ENCODE measurements around the gene IER5. TPM values are rescaled to one million over a fixed set of nuclear protein-coding genes. Genes with fewer than 3 reads are reported as not detected.

The IER5 gene
- polyA plus RNA-seq, 1 donor from 2014 or later, result 8.4 TPM

DNA sequence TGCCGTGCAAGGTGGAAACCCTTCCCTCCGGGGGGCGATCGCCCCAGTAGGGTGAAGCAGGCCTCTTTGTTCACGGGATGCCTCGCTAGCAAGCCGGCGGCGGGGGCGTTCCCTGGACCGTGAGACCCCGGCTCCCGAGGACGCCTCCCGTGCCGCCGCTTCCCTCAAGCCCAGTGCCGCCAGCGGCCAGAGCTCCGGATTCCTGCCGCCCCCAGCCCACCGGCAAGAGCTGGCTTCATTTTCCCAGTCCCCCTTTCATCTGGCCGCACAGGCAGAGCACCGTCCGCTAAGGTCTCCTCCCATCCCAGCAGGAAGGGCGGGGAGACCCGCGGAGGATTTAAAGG is 16.3 kb downstream of the IER5 start:
- H3K27me3 ChIP-seq (ENCODE audit: insufficient read depth, low read depth, low read length), result no peaks in the 10 kb centered on the region
- TF ChIP-seq EZH2 (IDR thresholded peaks at IDR 0.05; ENCODE audit: borderline replicate concordance, insufficient read depth, low read length, poor library complexity, severe bottlenecking) (no peak), RAD21 (conservative IDR thresholded peaks at IDR 0.05) (peak; percentile 58), POLR2AphosphoS5 (IDR thresholded peaks at IDR 0.05) (no peak), TAF1 (IDR thresholded peaks at IDR 0.05; ENCODE audit: low read depth) (peak; percentile 83), EP300 (conservative IDR thresholded peaks at IDR 0.05; ENCODE audit: poor library complexity, severe bottlenecking) (peak; percentile 54), SMC3 (conservative IDR thresholded peaks at IDR 0.05; ENCODE audit: poor library complexity) (no peak), MXI1 (conservative IDR thresholded peaks at IDR 0.05; ENCODE audit: poor library complexity, severe bottlenecking) (peak; percentile 35)
- TF ChIP-seq, protein P1, sequence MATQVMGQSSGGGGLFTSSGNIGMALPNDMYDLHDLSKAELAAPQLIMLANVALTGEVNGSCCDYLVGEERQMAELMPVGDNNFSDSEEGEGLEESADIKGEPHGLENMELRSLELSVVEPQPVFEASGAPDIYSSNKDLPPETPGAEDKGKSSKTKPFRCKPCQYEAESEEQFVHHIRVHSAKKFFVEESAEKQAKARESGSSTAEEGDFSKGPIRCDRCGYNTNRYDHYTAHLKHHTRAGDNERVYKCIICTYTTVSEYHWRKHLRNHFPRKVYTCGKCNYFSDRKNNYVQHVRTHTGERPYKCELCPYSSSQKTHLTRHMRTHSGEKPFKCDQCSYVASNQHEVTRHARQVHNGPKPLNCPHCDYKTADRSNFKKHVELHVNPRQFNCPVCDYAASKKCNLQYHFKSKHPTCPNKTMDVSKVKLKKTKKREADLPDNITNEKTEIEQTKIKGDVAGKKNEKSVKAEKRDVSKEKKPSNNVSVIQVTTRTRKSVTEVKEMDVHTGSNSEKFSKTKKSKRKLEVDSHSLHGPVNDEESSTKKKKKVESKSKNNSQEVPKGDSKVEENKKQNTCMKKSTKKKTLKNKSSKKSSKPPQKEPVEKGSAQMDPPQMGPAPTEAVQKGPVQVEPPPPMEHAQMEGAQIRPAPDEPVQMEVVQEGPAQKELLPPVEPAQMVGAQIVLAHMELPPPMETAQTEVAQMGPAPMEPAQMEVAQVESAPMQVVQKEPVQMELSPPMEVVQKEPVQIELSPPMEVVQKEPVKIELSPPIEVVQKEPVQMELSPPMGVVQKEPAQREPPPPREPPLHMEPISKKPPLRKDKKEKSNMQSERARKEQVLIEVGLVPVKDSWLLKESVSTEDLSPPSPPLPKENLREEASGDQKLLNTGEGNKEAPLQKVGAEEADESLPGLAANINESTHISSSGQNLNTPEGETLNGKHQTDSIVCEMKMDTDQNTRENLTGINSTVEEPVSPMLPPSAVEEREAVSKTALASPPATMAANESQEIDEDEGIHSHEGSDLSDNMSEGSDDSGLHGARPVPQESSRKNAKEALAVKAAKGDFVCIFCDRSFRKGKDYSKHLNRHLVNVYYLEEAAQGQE (IDR thresholded peaks at IDR 0.05; ENCODE audit: borderline replicate concordance), result peak; percentile 79
- TF ChIP-seq, protein P2, sequence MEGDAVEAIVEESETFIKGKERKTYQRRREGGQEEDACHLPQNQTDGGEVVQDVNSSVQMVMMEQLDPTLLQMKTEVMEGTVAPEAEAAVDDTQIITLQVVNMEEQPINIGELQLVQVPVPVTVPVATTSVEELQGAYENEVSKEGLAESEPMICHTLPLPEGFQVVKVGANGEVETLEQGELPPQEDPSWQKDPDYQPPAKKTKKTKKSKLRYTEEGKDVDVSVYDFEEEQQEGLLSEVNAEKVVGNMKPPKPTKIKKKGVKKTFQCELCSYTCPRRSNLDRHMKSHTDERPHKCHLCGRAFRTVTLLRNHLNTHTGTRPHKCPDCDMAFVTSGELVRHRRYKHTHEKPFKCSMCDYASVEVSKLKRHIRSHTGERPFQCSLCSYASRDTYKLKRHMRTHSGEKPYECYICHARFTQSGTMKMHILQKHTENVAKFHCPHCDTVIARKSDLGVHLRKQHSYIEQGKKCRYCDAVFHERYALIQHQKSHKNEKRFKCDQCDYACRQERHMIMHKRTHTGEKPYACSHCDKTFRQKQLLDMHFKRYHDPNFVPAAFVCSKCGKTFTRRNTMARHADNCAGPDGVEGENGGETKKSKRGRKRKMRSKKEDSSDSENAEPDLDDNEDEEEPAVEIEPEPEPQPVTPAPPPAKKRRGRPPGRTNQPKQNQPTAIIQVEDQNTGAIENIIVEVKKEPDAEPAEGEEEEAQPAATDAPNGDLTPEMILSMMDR (IDR thresholded peaks at IDR 0.05; ENCODE audit: poor library complexity, severe bottlenecking), result peak; percentile 65

DNA sequence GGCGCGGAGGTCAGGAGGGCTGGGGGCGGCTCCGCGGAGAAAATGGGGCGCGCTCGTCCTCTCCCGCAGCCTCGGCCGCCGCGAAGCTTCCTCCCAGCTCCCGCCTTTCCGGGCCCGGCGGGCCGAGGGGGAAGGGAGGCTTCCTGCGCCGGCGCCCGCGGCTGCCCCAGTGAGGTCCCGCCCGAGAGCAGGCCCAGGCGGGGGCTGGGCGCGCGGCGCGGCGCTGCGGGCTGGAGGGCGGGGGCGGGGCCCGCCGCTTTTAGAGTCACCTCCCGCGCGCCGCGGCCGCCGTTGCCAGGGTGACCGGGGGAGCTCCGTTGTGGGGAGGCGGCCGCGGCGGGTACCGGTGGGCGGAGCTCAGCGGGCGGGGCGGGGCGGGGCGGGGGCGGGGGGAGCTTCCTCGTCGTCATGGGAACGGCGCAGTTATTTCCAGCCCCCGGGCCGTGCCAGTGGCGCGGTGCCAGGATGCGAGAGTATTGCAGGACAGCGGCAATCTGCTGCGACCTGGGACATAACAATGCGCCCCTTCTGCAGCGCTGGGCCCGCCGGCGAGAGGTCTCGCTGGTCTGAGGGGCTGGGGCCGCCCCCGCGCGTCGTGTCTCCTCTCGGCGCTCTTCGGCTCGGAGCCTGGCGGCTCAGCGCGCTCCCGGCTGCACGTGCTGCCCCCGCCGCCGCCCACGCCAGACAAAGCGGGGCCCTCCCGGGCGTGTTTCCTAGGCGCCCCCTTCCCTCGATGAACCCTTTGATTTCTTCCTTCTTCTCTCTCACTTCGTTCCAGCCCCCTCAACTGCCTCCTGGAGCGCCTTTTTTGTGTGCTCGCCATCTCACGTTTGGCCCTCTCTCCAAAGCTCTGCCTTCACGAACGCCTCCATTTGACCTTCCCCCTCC is 16.9 kb downstream of the IER5 start:
- Histone ChIP-seq H2AFZ (ENCODE audit: low read depth, low read length) (peak overlapping the region; percentile 84), H4K20me1 (ENCODE audit: insufficient read depth) (no peaks in the 10 kb centered on the region), H3K27me3 (ENCODE audit: insufficient read depth, low read depth, low read length) (no peaks in the 10 kb centered on the region), H3F3A (ENCODE audit: insufficient read depth, low read length, poor library complexity, severe bottlenecking) (peaks cover 6% of the 10 kb centered on the region), H3K36me3 (ENCODE audit: insufficient read depth, low read length) (no peaks in the 10 kb centered on the region), H3K9me2 (ENCODE audit: insufficient read depth, low read length) (no peaks in the 10 kb centered on the region), H3K4me2 (ENCODE audit: low read length) (peak overlapping the region; percentile 93), H3K9me3 (ENCODE audit: low read length) (no peaks in the 10 kb centered on the region), H3K27ac (ENCODE audit: low read length) (peak overlapping the region; percentile 94), H3K4me3 (ENCODE audit: low read length) (peak overlapping the region; percentile 93), H3K9ac (ENCODE audit: low read length) (peak overlapping the region; percentile 99), H3K79me2 (replicated peaks; ENCODE audit: insufficient read depth, low read length) (peaks cover 7% of the 10 kb centered on the region)
- TF ChIP-seq, protein P1 (IDR thresholded peaks at IDR 0.05; ENCODE audit: borderline replicate concordance), result peak; percentile 1
- TF ChIP-seq POLR2AphosphoS5 (IDR thresholded peaks at IDR 0.05) (peak; percentile 50), RAD21 (conservative IDR thresholded peaks at IDR 0.05) (peak; percentile 19), MXI1 (conservative IDR thresholded peaks at IDR 0.05; ENCODE audit: poor library complexity, severe bottlenecking) (peak; percentile 77), EZH2 (IDR thresholded peaks at IDR 0.05; ENCODE audit: borderline replicate concordance, insufficient read depth, low read length, poor library complexity, severe bottlenecking) (no peak), EP300 (conservative IDR thresholded peaks at IDR 0.05; ENCODE audit: poor library complexity, severe bottlenecking) (peak; percentile 5), TAF1 (IDR thresholded peaks at IDR 0.05; ENCODE audit: low read depth) (peak; percentile 5), SMC3 (conservative IDR thresholded peaks at IDR 0.05; ENCODE audit: poor library complexity) (no peak)
- TF ChIP-seq, protein P2 (IDR thresholded peaks at IDR 0.05; ENCODE audit: poor library complexity, severe bottlenecking), result peak; percentile 12

More for the DNA sequence above, 16.3 kb downstream of the IER5 start:
- H2AFZ ChIP-seq (ENCODE audit: low read depth, low read length), result peak overlapping the region; percentile 84
- H3K9ac ChIP-seq (ENCODE audit: low read length), result peak overlapping the region; percentile 99
- peaks cover 9% of the 10 kb centered on the region for H3F3A ChIP-seq (ENCODE audit: insufficient read depth, low read length, poor library complexity, severe bottlenecking)
- H3K27ac ChIP-seq (ENCODE audit: low read length), result peak overlapping the region; percentile 94
- no peaks in the 10 kb centered on the region for H3K9me2 ChIP-seq (ENCODE audit: insufficient read depth, low read length)
- no peaks in the 10 kb centered on the region for H3K9me3 ChIP-seq (ENCODE audit: low read length)
- no peaks in the 10 kb centered on the region for H3K36me3 ChIP-seq (ENCODE audit: insufficient read depth, low read length)
- H4K20me1 ChIP-seq (ENCODE audit: insufficient read depth), result no peaks in the 10 kb centered on the region
- H3K79me2 ChIP-seq (replicated peaks; ENCODE audit: insufficient read depth, low read length), result peaks cover 7% of the 10 kb centered on the region
- peak overlapping the region; percentile 93 for H3K4me2 ChIP-seq (ENCODE audit: low read length)
- H3K4me3 ChIP-seq (ENCODE audit: low read length), result peak overlapping the region; percentile 93
